ENCODE data around the gene NT5M.
A peak's percentile ranks its signal among the peaks of the same experiment; 100 is the strongest.

Gene NT5M

DNA sequence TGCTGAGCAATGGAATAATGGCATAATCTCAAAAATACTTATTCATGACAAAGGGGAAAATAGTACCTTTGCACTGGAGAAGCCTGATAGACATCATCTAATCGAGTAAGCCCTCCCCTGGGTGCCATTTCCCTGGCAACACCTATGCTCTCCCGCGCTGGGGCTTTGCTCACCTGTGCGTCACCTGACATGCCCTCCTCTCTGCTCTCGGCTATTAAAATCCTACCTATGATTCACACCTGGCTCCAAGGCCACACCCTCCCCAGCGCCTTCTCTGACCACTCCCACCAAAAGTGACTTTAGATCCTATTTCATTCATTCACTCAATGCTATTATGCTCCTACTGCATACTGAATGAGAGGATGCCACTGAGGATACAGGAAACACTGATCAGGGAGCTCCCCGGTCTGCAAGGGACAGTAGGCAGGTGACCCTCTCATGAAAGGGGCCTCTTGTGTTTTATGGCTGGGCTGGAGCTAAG is 83.9 kb downstream of the NT5M start:
- FAIRE-seq, result no peak
- DNase-seq (ENCODE audit: insufficient read length, low spot score), result no peak

DNA sequence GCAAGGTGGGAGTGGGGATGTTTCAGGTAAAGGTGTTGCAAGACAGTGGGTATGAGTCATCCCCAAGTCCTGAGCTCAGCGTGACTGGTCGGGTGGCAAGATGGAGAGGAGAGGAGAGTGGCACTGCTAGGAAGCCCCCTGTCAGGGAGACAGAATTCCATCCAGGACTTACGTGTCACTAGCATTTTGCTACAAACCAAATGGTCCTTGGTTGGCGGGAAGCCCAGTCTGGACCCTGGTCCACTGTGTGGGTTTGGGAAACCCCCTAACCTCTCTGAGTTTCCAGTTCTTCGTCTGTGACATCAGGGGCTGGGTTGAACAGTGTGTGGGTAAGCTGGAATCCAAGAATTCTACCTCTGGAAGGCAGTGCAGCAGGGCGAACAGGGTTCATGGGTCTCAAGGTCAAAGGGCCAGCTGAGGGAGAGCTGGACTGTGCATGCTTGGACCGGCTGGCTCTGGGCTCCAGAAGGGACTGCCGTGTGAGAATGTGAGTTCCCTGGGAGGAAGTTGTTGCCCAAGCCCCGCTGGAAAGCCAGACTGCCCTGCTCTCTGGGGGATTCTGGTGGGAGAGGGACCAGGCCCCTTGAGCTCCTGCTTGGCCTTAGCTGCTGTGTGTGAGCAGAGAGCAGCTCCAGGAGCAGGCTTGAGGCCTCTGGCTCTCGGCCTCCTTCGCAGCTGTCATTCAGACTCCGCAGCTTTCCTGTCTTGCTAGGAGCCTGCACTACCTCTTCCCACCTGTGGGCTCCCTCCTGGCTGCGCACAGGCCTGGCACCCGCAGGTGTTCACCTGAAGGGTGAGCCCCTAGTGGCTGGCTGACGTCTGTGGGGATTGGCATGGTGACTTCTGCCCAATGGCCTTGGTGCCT is 84.6 kb downstream of the NT5M start:
- FAIRE-seq (no peak), DNase-seq (ENCODE audit: insufficient read length, low spot score) (no peak)

DNA sequence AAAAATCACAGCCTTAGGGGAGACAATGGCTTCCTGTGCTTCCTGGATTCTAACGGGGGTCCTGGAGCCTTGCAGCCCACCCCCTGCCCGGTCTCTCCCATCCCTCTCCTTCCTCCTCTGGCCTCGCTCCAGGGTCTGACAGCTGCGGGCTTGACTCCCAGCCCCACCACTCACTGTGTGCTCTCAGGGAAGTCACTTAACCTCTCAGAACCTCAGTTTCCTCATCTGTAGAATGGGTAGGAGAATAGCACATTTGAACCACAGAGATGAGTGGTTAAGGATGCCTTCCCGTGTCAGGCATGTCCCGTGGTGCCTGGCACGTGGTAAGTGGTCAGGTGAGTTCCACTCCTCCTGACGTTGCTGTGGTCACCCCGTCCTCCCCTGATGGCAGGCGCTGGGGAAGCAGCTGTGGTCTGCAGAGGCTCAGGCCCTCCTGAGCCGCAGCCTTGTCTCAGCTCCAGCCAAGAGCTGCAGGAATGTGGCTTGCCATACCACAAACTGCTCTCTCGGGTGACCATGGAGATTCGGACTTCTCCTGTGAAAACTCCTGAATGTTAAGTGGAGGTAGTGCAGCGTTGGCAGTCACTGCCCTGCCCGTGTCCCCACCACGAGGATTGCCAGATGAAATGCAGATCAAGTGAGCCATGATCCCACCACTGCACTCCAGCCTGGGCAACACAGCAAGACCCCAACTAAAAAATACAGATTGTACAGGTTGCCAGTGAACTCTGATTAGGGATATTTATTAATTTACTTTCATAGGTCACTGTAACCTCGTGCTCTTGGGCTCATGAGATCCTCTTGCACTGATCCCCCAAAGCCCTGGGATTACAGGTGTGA is 85.7 kb downstream of the NT5M start:
- DNase-seq (ENCODE audit: insufficient read length, low spot score), result no peak
- FAIRE-seq, result no peak

DNA sequence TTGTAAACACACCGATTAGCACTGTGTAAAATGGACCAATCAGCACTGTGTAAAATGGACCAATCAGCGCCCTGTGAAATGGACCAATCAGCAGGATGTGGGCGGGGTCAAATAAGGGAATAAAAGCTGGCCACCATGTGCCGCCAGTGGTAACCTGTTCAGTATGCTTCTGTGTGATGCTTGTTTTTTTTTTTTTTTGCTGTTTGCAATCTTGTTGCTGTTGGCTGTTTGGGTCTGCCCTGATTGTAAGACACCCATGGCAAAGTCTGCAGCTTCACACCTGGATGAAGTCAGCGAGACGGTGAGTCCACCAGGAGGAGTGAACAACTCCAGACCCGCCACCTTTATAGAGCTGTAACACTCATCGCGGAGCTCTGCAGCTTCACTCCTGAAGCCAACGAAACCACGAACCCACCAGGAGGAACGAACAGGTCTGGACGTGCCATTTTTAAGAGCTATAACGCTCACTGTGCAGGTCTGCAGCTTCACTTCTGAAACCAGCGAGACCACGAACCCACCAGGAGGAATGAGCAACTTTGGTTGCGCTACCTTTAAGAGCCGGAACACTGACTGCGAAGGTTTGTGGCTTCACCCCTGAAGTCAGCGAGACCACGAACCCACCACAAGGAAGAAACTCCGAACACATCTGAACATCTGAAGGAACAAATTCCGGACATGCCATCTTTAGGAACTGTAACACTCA is 88.6 kb downstream of the NT5M start:
- FAIRE-seq (peak; percentile 55), DNase-seq (ENCODE audit: insufficient read length, low spot score) (no peak)

DNA sequence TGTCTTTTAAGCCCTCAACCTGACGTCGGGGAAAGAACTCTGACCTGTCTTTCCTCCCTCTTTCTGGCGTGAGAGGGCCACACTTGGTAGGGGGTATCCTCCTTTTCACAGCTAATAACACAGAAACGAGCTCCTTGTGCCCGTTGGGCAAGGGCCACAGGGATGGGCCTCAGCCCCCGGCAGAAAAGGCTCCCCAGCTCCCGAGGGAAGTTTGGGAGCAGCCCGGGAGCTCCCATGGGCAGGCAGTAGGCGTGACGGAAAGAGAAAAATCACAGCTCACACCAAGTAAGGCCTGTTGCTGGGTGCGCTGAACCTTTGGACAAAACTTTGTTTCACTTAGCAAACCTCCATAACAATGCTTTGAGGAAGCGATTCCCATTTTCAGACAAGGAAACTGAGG is 90.8 kb downstream of the NT5M start:
- FAIRE-seq (no peak), DNase-seq (ENCODE audit: insufficient read length, low spot score) (no peak)

DNA sequence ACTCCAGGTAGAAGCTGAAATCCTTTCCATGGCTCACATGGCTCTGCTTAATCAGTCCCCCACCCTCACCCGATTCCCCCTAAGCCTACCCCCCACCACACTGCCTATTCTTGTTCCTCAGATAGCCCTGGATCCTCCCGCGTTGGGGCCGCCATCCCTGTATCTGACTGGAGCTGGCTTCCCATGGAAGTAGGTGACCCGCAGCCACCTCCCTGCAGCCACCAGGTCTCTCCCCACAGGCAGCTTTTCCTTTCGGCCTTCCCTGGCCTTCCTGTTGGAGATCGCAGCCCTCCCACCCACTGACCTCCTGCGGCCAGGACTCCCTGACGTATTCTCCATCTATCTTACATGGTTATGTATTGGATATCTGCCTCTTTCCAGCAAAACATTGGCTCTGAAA is 91.3 kb downstream of the NT5M start:
- FAIRE-seq, result no peak

DNA sequence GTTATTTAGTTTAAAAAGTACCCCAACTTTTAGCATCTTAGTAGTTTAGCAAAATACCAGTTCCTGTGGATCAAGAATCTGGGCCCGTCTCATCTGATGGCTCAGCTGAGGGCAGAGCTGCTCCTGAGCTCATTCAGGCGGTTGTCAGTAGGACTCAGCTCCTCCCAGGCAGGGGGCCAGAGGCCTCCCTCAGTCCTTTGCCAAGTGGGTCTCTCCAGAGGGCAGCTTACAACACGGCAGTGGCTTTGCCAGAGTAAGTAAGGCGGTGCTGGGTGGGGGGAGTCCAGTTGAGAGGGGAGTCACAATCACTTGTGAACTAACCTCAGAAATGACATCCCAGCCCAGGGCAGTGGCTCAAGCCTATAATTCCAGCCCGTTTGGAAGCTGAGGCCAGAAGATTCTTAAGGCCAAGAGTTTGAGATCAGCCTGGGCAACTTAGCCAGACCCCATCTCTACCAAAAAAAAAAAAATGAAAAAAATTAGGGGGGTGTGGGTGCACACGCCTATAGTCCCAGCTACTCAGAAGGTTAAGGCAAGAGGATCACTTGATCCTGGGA is 92.2 kb downstream of the NT5M start:
- FAIRE-seq, result no peak

More for the DNA sequence above, 91.3 kb downstream of the NT5M start:
- no peak for DNase-seq (ENCODE audit: insufficient read length, low spot score)

DNA sequence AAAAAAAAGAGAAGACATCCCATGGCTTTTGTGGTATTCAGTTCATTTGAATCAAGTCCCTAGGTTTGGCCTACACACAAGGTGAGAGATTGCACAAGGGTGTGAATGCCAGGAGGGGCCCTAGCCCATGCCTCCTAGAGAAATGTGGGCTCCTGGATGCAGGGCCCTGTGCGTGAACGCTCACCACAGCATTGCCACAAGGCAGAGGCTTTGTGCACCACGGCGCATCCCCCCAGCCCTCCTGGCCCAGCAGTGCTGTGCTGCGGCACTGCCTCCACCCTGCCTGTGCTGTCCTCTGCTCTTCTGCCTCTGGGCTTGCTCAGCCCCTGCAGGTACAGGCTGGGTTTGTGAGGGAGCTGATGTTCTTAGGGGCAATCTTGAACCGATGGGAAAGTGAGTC is 92.7 kb downstream of the NT5M start:
- FAIRE-seq (no peak), DNase-seq (ENCODE audit: insufficient read length, low spot score) (no peak)

More for the DNA sequence above, 92.2 kb downstream of the NT5M start:
- DNase-seq (ENCODE audit: insufficient read length, low spot score), result no peak

Data from GM19239 (cell line).